HG02981 (cell line): ENCODE measurements around the gene TEX22.

Source experiments
- ATAC-seq: cut with Tn5 transposase; IDR thresholded peaks from one replicate; pipeline ENCODE4 v1.9.1; 2021; ENCODE audit warnings: mild to moderate bottlenecking, moderate library complexity; ENCODE audit not compliant: unreplicated experiment

Gene TEX22

GRCh38 chr14:105436891-105437722 is 38.8 kb downstream of the TEX22 start:
- no peak for ATAC-seq

- ATAC-seq, result no peak
Observed at GRCh38 chr14:105437723-105438500, 39.6 kb downstream of the TEX22 start.

GRCh38 chr14:105439179-105439578 is 40.8 kb downstream of the TEX22 start:
- ATAC-seq, result no peak

GRCh38 chr14:105439710-105440553 is 41.6 kb downstream of the TEX22 start:
- no peak for ATAC-seq

GRCh38 chr14:105440554-105440900 is 42.2 kb downstream of the TEX22 start:
- no peak for ATAC-seq

GRCh38 chr14:105440992-105441391 is 42.7 kb downstream of the TEX22 start:
- ATAC-seq, result no peak

GRCh38 chr14:105442125-105442524 is 43.8 kb downstream of the TEX22 start:
- no peak for ATAC-seq

- ATAC-seq, result no peak
Observed at GRCh38 chr14:105442834-105443233, 44.5 kb downstream of the TEX22 start.

GRCh38 chr14:105444859-105445258 is 46.5 kb downstream of the TEX22 start:
- no peak for ATAC-seq

GRCh38 chr14:105445290-105445689 is 47.0 kb downstream of the TEX22 start:
- ATAC-seq, result no peak

- ATAC-seq, result no peak
Observed at GRCh38 chr14:105445901-105446845, 47.8 kb downstream of the TEX22 start.

GRCh38 chr14:105446971-105447370 is 48.6 kb downstream of the TEX22 start:
- ATAC-seq, result no peak

GRCh38 chr14:105447651-105448640 is 49.6 kb downstream of the TEX22 start:
- no peak for ATAC-seq

GRCh38 chr14:105448706-105449111 is 50.4 kb downstream of the TEX22 start:
- ATAC-seq, result no peak

- no peak for ATAC-seq
Observed at GRCh38 chr14:105449276-105450122, 51.2 kb downstream of the TEX22 start.

GRCh38 chr14:105450123-105450505 is 51.8 kb downstream of the TEX22 start:
- ATAC-seq, result no peak

GRCh38 chr14:105450864-105451720 is 52.8 kb downstream of the TEX22 start:
- ATAC-seq, result no peak
